ENCODE results near the gene KLHL12.

Gene KLHL12

GRCh38 chr1:202926581-202927491, at the start of gene KLHL12:
TSS of gene KLHL12 (minus strand) at chr1:202927234. CDS start at chr1:202925162, 2,072 bp downstream.
- peak; percentile 90 for DNase-seq (ENCODE audit: low read depth)
- peak; percentile 75 for TF ChIP-seq CTCF (conservative IDR thresholded peaks at IDR 0.05; ENCODE audit: low read depth, low read length)
- H3K4me3 ChIP-seq (ENCODE audit: low read length) = peak within 1 kb of the TSS; percentile 88

- no peak overlapping the region for H3K4me3 ChIP-seq (ENCODE audit: low read length)
- TF ChIP-seq CTCF (conservative IDR thresholded peaks at IDR 0.05; ENCODE audit: low read depth, low read length) = no peak
- DNase-seq (ENCODE audit: low read depth) = no peak
Measured at GRCh38 chr1:202976633-202977032, 49.6 kb upstream of the KLHL12 start.

GRCh38 chr1:202974856-202975255, 47.8 kb upstream of the KLHL12 start:
- no peak overlapping the region for H3K4me3 ChIP-seq (ENCODE audit: low read length)
- no peak for DNase-seq (ENCODE audit: low read depth)
- TF ChIP-seq CTCF (conservative IDR thresholded peaks at IDR 0.05; ENCODE audit: low read depth, low read length) = no peak

GRCh38 chr1:202972046-202972445, 45.0 kb upstream of the KLHL12 start:
- no peak for TF ChIP-seq CTCF (conservative IDR thresholded peaks at IDR 0.05; ENCODE audit: low read depth, low read length)
- no peak overlapping the region for H3K4me3 ChIP-seq (ENCODE audit: low read length)
- no peak for DNase-seq (ENCODE audit: low read depth)

- peak; percentile 86 for TF ChIP-seq CTCF (conservative IDR thresholded peaks at IDR 0.05; ENCODE audit: low read depth, low read length)
- DNase-seq (ENCODE audit: low read depth) = no peak
- H3K4me3 ChIP-seq (ENCODE audit: low read length) = no peak overlapping the region
Measured at GRCh38 chr1:202968895-202969295, 41.9 kb upstream of the KLHL12 start.

GRCh38 chr1:202968351-202968750, 41.3 kb upstream of the KLHL12 start:
- no peak for DNase-seq (ENCODE audit: low read depth)
- H3K4me3 ChIP-seq (ENCODE audit: low read length) = no peak overlapping the region
- TF ChIP-seq CTCF (conservative IDR thresholded peaks at IDR 0.05; ENCODE audit: low read depth, low read length) = no peak

All from retinal pigment epithelial cell (primary cell).